ENCODE measurements around the gene DAZL. TPM values are rescaled to one million over a fixed set of nuclear protein-coding genes. Genes with fewer than 3 reads are reported as not detected.

Gene DAZL
- total and polyA plus RNA-seq, 11 donors, result not detected

DNA sequence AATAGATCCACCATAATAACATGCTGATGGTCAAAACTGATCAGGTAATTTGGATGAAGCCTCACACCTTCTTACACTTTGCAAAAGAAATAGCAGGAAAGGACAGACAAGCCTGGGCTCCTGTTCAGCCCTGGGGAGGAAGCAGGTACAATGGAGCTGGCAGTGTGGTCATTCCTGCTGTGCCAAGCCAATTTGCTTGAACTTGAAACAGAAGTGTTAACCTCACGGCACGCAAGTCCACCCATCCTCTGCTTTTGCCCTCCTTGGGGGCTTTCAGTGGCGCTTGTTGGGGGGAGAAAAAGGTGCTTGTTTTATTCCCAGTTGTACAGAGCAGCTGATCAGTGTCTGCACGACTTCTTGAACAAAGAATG, 54.9 kb downstream of the DAZL start:
- peaks cover 0 to 29% (median 5%) of the 10 kb centered on the region in 12 donors for H3K4me1 ChIP-seq
- H3K36me3 ChIP-seq, result no peaks in the 10 kb centered on the region
- WGBS, 4 donors, result 24 to 54% (median 34%) methylated on average over 4 of the region's 4 CpGs
- peaks cover 0 to 2% (median 0%) of the 10 kb centered on the region in 12 donors for H3K9me3 ChIP-seq
- DNase-seq (no peak), ATAC-seq (no peak)
- intact Hi-C loops (cut with DNase I), result loop anchor here (1.0 to 10.0 kb wide), 11 partner anchors 259 to 735 kb away; partner anchors contain the start of gene OXNAD1 (in 2 of the 10)
- peak overlapping the region in 6 of 12 donors; percentile 4 to 49 (median 36) for H3K27ac ChIP-seq
- H3K27me3 ChIP-seq, result no peaks in the 10 kb centered on the region
- H3K4me3 ChIP-seq, result peak overlapping the region in 7 of 12 donors; percentile 9 to 34 (median 26)
- TF ChIP-seq POLR2A (IDR thresholded peaks at IDR 0.05), result no peak
- TF ChIP-seq, protein P1, sequence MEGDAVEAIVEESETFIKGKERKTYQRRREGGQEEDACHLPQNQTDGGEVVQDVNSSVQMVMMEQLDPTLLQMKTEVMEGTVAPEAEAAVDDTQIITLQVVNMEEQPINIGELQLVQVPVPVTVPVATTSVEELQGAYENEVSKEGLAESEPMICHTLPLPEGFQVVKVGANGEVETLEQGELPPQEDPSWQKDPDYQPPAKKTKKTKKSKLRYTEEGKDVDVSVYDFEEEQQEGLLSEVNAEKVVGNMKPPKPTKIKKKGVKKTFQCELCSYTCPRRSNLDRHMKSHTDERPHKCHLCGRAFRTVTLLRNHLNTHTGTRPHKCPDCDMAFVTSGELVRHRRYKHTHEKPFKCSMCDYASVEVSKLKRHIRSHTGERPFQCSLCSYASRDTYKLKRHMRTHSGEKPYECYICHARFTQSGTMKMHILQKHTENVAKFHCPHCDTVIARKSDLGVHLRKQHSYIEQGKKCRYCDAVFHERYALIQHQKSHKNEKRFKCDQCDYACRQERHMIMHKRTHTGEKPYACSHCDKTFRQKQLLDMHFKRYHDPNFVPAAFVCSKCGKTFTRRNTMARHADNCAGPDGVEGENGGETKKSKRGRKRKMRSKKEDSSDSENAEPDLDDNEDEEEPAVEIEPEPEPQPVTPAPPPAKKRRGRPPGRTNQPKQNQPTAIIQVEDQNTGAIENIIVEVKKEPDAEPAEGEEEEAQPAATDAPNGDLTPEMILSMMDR (IDR thresholded peaks at IDR 0.05), result no peak

DNA sequence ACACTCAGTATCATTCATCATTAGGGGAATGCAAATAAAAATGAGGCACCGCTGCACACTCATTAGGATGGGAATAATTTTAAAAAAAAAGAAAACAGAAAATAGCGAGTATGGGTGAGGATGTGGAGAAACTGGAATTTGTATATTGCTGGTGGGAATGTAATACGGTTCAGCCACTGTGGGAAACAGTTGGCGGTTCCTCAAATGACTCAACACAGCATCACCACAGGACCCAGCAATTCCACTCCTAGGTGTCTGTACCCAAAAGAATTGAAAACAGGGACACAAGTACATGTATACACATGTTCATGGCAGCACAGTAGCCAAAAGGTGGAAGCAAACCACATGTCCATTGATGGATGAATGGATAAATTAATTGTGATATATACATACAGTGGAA, 56.5 kb downstream of the DAZL start:
- TF ChIP-seq, protein P1 (IDR thresholded peaks at IDR 0.05), result no peak
- TF ChIP-seq POLR2A (IDR thresholded peaks at IDR 0.05), result no peak
- ATAC-seq (no peak), DNase-seq (no peak)
- Histone ChIP-seq H3K4me1 (peaks cover 0 to 38% (median 14%) of the 10 kb centered on the region in 12 donors), H3K36me3 (no peaks in the 10 kb centered on the region), H3K27me3 (no peaks in the 10 kb centered on the region), H3K27ac (no peak overlapping the region), H3K9me3 (peaks cover 0 to 2% (median 0%) of the 10 kb centered on the region in 12 donors), H3K4me3 (no peak overlapping the region)
- WGBS, 4 donors, result 84 to 95% (median 93%) methylated on average over 4 of the region's 4 CpGs
- intact Hi-C loops (cut with DNase I), result loop anchor here in 4 of 10 donors (5.0 to 10.0 kb wide), 3 partner anchors 191 to 504 kb away; no protein-coding TSS in a partner anchor

DNA sequence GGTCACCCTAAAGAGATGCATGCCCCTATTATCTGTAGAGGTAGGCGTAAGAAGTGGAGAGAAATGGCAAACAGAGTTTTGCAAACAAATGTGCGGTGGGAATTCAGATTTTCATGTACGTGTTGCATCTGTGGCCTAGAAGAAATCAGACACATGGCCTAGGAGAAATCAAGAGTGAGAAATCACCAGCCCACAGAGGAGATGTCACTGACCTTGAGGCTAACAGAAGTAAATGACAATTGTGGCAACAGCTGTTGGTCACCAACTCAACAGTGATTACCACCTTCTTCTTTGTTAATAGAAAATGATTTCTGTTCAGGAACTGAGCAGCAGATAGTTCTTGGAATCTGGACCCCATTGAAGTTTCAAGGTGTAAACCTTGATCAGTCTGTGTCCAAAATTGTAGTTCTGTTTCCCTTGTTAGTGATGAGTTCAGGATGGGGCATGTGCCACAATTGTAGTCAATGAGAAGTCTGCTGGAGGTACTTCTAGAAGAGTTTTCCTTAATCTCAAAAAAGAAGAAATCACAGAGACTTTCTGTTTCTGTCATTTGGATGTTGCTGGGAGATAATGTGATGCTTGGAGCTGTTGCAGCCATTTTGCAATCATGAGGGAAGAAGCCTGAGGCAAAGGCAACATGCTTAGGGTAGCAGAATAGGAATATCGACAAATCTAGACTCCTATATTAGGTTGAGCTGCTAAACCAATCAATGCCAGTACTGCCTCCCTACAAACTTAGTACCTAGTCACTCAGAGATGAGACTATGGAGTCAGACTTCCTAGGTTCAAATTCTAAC, 57.5 kb downstream of the DAZL start:
- Histone ChIP-seq H3K9me3 (peaks cover 0 to 2% (median 0%) of the 10 kb centered on the region in 12 donors), H3K4me1 (peaks cover 0 to 44% (median 14%) of the 10 kb centered on the region in 12 donors), H3K4me3 (no peak overlapping the region), H3K36me3 (no peaks in the 10 kb centered on the region), H3K27ac (peak overlapping the region; percentile 6 to 87 (median 80)), H3K27me3 (no peaks in the 10 kb centered on the region)
- 92 to 98% (median 96%) methylated on average over 4 of the region's 4 CpGs for WGBS, 4 donors
- intact Hi-C loops (cut with DNase I), result loop anchor here in 4 of 10 donors (5.0 to 10.0 kb wide), 3 partner anchors 190 to 503 kb away; no protein-coding TSS in a partner anchor
- TF ChIP-seq POLR2A (IDR thresholded peaks at IDR 0.05), result no peak
- TF ChIP-seq, protein P1 (IDR thresholded peaks at IDR 0.05), result no peak
- no peak for DNase-seq
- ATAC-seq, result no peak
